HEK293 (cell line): Measurements from ENCODE around the gene PIN1.

ENCODE experiments used
- BCL6B ChIP-seq: fragments of 450-650 bp; formaldehyde crosslinking; IDR thresholded peaks from 2 replicates; pipeline ENCODE4 v1.5.1; 2017; ENCODE audit warnings: missing biosample characterization, missing genetic modification characterization
- CTCF ChIP-seq: fragments of 450-650 bp; formaldehyde crosslinking; IDR thresholded peaks from 2 replicates; pipeline ENCODE4 v1.5.1; 2016; ENCODE audit warnings: missing biosample characterization, missing genetic modification characterization
- ELK4 ChIP-seq: IDR thresholded peaks from 2 replicates; pipeline ENCODE4 v1.6.1; 2011; ENCODE audit warnings: mild to moderate bottlenecking, low read depth, low read length, borderline replicate concordance
- REST ChIP-seq: fragments of 450-650 bp; formaldehyde crosslinking; IDR thresholded peaks from 2 replicates; pipeline ENCODE4 v1.5.1; 2016; ENCODE audit warnings: missing biosample characterization, missing genetic modification characterization
- ZBTB1 ChIP-seq: fragments of 450-650 bp; formaldehyde crosslinking; IDR thresholded peaks from 2 replicates; pipeline ENCODE4 v1.5.1; 2016; ENCODE audit warnings: missing biosample characterization, missing genetic modification characterization
- ZNF280C ChIP-seq: fragments of 450-650 bp; formaldehyde crosslinking; IDR thresholded peaks from 2 replicates; pipeline ENCODE4 v1.5.1; 2016; ENCODE audit warnings: missing biosample characterization, missing genetic modification characterization
- ZNF335 ChIP-seq: fragments of 450-650 bp; formaldehyde crosslinking; conservative IDR thresholded peaks from 2 replicates; pipeline ENCODE4 v1.5.1; 2016; ENCODE audit warnings: missing biosample characterization, missing genetic modification characterization
- ZNF354C ChIP-seq: fragments of 450-650 bp; formaldehyde crosslinking; IDR thresholded peaks from 2 replicates; pipeline ENCODE4 v1.5.1; 2016; ENCODE audit warnings: missing biosample characterization, missing genetic modification characterization, low read depth, borderline replicate concordance
- ZNF645 ChIP-seq: fragments of 450-650 bp; formaldehyde crosslinking; IDR thresholded peaks from 2 replicates; pipeline ENCODE4; 2016; ENCODE audit warnings: missing biosample characterization, missing genetic modification characterization
- ZNF701 ChIP-seq: fragments of 450-650 bp; formaldehyde crosslinking; IDR thresholded peaks from 2 replicates; pipeline ENCODE4 v1.5.1; 2016; ENCODE audit warnings: missing biosample characterization, missing genetic modification characterization
- ZSCAN30 ChIP-seq: fragments of 450-650 bp; IDR thresholded peaks from 2 replicates; pipeline ENCODE4 v1.5.1; 2018; ENCODE audit warnings: missing biosample characterization, mild to moderate bottlenecking, missing genetic modification characterization, moderate library complexity

- TF ChIP-seq ELK4 (no peak), REST (tag by site-specific recombination) (no peak), CTCF (tag by site-specific recombination) (no peak), ZBTB1 (no peak), ZNF701 (tag by site-specific recombination) (no peak), ZNF645 (tag by site-specific recombination) (no peak), ZSCAN30 (tag by site-specific recombination) (no peak), ZNF335 (no peak), BCL6B (tag by site-specific recombination) (no peak), ZNF280C (tag by site-specific recombination) (no peak), ZNF354C (tag by site-specific recombination) (no peak)
These were observed 50.0 kb downstream of the PIN1 start for GRCh38 chr19:9885077-9885552.
